ENCODE results near the gene SLC36A2.

Gene SLC36A2

GRCh38 chr5:151283120-151283825 is 64.1 kb downstream of the SLC36A2 start:
- DNase-seq (ENCODE audit: low spot score), result no peak

- no peak for DNase-seq (ENCODE audit: low spot score)
Measured at GRCh38 chr5:151281001-151281639, 66.2 kb downstream of the SLC36A2 start.

DNA sequence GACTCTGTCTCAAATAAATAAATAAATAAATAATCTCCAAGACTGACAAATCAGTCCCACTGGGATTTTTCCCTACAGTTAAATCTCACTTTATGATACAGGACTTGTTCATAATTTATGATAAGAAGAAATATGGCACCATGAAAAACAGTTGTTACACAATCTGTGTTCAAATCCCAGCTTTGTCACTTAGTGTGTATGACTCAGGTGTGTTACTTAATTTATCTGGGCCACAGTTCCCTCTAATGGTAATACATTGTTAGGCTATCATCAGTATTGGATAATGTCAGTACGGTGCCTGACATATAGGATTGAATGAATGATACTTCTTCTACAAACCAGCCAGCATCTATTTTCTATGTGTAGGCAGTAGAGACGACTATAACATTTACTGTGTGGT is 66.9 kb downstream of the SLC36A2 start:
- DNase-seq (ENCODE audit: low spot score), result no peak

DNA sequence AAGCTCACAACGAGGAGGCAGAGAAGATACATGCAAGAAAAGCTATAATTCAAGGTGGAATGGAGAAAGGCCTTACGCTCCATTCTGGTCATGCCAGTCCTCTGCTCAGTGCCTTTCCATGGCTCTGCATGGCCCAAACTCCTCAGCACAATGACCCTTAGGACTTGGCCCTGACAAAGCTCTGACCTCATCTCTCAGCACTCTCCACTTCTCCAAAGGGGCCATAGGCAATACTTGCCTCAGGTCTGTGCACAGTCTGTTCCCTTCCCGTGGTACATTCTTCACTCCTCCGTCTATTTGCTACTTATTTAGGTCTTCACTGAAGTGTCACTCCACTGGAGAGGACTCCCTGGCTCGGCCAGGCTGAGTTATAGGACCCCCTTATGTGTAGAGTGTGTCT is 68.5 kb downstream of the SLC36A2 start:
- DNase-seq (ENCODE audit: low spot score), result no peak

DNA sequence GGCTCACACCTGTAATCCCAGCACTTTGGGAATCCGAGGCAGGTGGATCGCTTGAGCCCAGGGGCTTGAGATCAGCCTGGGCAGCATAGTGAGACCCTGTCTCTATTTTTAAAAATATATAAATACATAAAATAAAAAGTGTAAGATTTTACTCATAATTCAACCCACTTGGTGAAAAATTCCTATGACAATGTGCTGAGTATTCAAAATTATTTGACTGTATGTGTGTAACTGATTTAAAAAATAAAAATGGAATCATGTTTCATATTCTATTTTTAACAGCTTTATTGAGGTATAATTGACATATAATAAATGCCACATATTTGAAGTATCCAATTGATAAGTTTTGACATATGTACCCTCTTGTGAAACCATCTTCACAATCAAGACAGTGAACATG is 71.6 kb downstream of the SLC36A2 start:
- DNase-seq (ENCODE audit: low spot score), result no peak

- DNase-seq (ENCODE audit: low spot score), result no peak
Measured at GRCh38 chr5:151274666-151275065, 72.7 kb downstream of the SLC36A2 start.

- no peak for DNase-seq (ENCODE audit: low spot score)
Measured at GRCh38 chr5:151271336-151271735, 76.0 kb downstream of the SLC36A2 start.

GRCh38 chr5:151270599-151270998 is 76.8 kb downstream of the SLC36A2 start:
- DNase-seq (ENCODE audit: low spot score), result no peak

- no peak for DNase-seq (ENCODE audit: low spot score)
Measured at GRCh38 chr5:151267491-151268260, 79.7 kb downstream of the SLC36A2 start.

Measured in HuH-7 (cell line).